ENCODE measurements around the gene MAML1.

- TF ChIP-seq POLR2A (IDR thresholded peaks at IDR 0.05) (no peak), CTCF (IDR thresholded peaks at IDR 0.05) (no peak)
These were observed 35.5 kb upstream of the MAML1 start for GRCh38 chr5:179697108-179697507.

Data from body of pancreas (tissue), 4 donors.